GM19025 (cell line): ENCODE measurements around the gene FOSB.
"Not testable (repeated sequence)": the region's sequence is repeated elsewhere in the genome, so short reads cannot be mapped to it uniquely, and the experiment has no call there.

Experiments
- ATAC-seq: cut with Tn5 transposase; IDR thresholded peaks from one replicate; pipeline ENCODE4 v1.9.1; 2021; ENCODE audit warnings: mild to moderate bottlenecking, low read depth, moderate library complexity; ENCODE audit not compliant: unreplicated experiment

Gene FOSB

GRCh38 chr19:45500918-45501729, 33.3 kb downstream of the FOSB start:
- ATAC-seq: no peak

- no peak for ATAC-seq
Measured at GRCh38 chr19:45501730-45502014, 33.9 kb downstream of the FOSB start.

- no peak for ATAC-seq
Measured at GRCh38 chr19:45502111-45502510, 34.3 kb downstream of the FOSB start.

DNA sequence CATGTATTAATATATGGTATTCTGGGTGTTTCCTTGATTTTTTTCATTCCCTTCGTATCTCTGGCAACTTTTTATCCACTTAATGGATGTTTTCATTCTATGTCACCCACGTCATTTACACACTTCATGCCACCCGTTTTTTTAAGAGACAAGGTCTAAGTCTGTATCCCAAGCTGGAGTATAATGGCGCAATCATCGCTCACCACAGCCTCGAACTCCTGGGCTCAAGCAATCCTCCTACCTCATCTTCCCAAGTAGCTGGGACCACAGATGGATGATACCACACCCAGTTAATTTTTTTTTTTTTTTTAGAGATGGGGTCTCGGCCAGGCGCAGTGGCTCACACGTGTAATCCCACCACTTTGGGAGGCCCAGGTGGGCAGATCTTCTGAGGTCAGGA, 36.1 kb downstream of the FOSB start:
- ATAC-seq: no peak

DNA sequence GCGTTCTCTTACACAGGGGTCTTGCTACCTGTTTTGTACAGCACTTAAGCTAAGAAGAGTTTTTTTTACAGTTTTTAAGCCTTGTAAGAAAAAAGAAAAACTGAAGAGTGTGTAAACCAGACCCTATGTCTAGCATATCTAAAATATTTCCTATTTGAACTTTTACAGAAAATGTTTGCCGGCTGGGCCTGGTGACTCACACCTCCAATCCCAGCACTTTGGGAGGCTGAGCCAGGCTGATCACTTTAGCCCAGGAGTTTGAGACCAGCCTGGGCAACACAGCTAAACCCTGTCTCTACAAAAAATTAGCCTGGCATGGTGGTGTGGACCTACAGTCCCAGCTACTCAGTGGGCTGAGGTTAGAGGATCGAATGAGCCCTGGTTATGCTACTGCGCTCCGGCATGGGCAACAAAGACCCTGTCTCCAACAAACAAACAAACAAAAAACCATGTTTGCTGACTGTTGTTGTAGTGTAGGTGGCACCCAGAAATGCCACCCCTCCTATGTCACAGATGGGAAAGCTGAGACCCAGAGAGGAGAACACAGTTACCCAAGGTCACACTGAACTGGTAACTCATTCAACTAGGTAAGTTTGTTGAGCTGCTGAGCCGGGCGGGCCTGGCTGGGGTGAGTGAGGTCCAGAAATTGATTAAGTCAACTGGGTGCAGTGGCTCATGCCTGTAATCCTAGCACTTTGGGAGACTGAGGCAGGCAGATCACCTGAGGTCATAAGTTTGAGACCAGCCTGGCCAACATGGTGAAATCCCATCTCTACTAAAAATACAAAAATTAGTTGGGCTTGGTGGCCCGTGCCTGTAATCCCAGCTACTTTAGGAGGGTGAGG, 37.6 kb downstream of the FOSB start:
- no peak for ATAC-seq

- ATAC-seq: no peak
Measured at GRCh38 chr19:45505996-45506245, 38.1 kb downstream of the FOSB start.

DNA sequence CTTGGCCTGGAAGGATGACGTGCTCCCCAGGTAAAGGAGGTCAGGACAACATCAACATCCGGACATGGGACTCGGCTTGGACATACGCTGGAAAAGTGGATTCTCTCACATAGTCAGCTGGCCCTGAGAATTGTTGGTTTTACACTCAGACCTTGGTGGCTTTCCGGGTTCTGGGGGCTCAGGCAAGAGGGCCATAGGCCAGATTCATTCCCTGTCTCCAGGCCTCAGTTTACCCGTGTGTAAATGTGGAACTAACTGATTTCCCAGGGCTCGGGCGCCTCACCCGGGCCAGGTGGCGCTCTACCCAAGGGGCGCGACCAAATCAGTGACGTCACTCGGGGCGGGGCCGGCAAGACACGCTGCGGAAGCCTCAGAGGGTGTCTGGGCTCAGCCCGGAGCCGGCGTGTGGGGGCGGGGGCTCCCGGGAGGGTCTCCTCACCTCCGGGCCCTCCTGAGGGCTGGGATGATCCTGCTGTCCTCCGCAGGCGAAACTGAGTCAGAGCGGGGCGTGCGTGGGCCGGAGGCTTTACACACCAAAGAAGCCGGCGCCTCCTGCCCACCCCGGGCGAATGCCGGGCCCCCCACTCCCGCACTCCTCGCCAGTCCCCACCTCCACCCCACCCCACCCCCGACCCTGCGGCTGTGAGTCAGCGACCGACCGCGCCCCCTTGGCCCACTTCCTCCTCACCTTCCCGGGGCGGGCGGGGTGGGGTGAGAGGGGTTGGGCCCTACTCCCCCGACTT, 38.6 kb downstream of the FOSB start:
- ATAC-seq: peak; percentile 58

GRCh38 chr19:45506989-45507871, 39.4 kb downstream of the FOSB start, which contains the start of gene VASP:
Gene VASP (plus strand): TSS chr19:45507479. CDS start chr19:45507772, 293 bp downstream.
- peak; percentile 33 for ATAC-seq

DNA sequence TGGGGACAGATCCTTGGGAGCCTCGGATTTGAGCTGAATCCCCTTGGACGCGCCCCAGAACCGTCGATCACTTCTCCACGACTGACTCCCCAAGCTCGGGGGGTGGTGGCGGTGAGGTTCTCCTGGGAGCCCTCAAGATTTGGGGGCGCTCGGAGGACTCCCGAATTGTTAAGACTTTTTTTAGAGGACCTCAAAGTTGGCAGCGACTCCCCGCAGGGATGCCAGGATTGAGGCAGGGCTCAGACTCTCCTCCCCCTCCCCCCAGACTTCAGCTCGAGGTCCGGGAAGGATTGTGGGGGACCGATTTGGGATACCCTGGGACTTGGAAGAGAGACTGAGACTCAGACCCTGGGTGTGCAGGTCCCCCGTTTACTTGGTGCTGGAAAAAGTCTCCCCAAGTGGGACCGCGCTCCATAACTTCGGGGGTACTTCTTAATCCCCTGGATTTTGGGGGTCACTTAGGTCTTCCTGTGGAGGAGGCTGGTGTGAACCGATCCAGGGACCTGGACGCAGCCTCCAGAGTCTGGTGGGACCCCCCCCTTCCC, 40.1 kb downstream of the FOSB start:
- ATAC-seq: no peak

DNA sequence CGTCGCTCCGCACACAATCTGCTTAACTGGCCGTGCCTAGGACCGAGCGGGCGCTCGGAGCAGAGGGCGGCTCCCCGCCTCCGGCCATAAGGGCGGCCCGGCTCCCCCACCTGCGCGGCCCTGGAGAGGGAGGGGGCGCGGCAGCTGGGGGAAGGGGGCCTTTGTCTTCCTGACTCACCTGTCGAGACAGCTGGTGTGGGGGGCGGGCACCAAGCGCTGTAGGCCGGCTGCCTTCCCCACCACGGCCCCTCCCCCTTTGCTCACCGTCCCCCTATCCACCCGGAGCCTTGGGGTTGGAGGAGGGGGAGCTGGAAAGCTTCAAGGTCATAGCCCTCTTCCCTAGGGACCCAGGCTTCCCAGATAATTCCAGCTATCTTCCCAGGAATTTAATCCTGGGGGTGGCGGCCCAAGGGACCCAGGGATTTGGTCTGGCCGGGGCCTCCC, 40.6 kb downstream of the FOSB start:
- ATAC-seq: no peak

- no peak for ATAC-seq
Measured at GRCh38 chr19:45508861-45509691, 41.3 kb downstream of the FOSB start.

- ATAC-seq: no peak
Measured at GRCh38 chr19:45509692-45510015, 41.9 kb downstream of the FOSB start.

DNA sequence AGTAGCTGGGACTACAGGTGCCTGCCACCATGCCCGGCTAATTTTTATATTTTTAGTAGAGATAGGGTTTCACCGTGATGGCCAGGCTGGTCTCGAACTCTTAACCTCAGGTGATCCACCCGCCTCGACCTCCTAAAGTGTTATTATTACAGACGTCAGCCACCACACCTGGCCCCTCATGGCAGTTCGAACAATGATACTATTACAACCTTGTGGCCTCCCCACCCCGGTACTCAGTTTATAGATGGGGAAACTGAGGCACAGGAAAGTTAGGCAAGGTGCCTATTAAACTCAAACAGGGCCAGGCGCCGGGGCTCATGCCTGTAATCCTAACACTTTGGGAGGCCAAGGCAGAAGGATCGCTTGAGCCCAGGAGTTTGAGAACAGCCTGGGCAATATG, 42.6 kb downstream of the FOSB start:
- ATAC-seq: not testable (repeated sequence)

- ATAC-seq: no peak
Measured at GRCh38 chr19:45511074-45511473, 43.3 kb downstream of the FOSB start.

DNA sequence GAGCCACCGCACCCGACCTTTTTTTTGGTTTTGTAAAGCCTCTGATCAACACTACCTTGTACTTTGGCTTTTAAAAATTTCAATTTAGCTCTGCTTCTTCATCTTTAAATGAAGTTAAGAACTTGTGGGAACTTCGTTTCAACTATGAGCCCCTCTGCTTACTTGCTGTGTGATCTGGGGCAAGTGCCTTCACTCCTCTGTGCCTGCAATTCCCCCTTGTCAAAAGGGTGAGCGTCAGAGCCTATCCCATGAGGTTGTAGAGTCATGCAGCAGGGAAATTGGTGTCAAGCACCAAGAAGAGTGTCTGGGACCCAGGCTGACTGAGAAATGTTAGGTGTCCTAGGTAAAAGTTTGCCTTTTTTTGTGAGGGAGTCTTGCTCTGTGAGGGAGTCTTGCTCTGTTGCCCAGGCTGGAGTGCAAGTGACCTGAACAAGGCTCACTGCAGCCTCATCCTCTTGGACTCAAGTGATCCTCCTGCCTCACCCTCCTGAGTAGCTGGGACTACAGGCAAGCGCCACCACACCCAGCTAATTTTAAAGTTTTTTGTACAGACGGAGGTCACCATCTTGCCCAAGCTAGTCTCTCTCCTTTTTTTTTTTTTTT, 45.2 kb downstream of the FOSB start:
- no peak for ATAC-seq

GRCh38 chr19:45514376-45515051, 46.7 kb downstream of the FOSB start:
- no peak for ATAC-seq

GRCh38 chr19:45515081-45515624, 47.4 kb downstream of the FOSB start:
- no peak for ATAC-seq

DNA sequence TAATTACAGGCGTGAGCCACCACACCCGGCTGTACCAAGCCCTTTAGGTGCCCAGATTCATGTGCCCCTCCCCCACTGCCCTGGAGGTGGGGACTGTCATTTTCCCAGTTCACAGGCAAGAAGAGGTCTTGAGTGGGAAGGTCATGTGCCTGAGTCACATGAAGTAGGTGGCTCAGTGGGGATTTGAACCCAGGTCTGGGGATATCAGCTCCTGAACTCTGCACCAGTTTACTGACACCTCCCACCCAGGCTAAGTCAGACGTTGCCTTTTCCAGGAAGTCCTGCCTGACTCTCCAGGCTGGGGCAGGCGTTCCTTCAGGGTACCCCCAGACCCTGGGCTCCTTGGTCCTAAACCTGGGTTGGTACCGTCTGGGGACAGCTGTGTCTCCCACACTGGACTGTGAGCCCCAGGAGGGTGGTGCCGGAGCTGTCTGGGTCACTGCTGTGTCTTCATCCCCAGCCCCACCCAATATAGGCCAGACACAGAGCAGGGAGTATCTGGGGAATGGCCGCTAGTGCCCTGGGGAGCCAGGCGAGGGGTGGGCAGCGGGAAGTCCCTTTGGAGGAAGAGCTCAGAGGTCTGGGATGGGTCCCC, 48.1 kb downstream of the FOSB start:
- ATAC-seq: no peak
